RCC 7860 (cell line): ENCODE measurements around the gene PDE2A.

Source experiments
- DNase-seq: peaks from one replicate; pipeline ENCODE4 v3.0.0-alpha.2; 2015; ENCODE audit warnings: low spot score
- FAIRE-seq: peaks from 2 replicates; lab custom pipeline; 2012; peaks lifted over from hg19 to GRCh38; lab: Jason Lieb, UNC

PDE2A gene

GRCh38 chr11:72637926-72638325, 36.3 kb downstream of the PDE2A start:
- DNase-seq (no peak), FAIRE-seq (no peak)

GRCh38 chr11:72637198-72637597, 37.0 kb downstream of the PDE2A start:
- no peak for FAIRE-seq
- no peak for DNase-seq

- DNase-seq (no peak), FAIRE-seq (no peak)
These were observed 37.8 kb downstream of the PDE2A start for GRCh38 chr11:72636376-72636775.

- DNase-seq (no peak), FAIRE-seq (no peak)
These were observed 38.3 kb downstream of the PDE2A start for GRCh38 chr11:72635933-72636332.

GRCh38 chr11:72635309-72635915, 38.8 kb downstream of the PDE2A start:
- DNase-seq (no peak), FAIRE-seq (no peak)

- DNase-seq, result no peak
- no peak for FAIRE-seq
These were observed 39.6 kb downstream of the PDE2A start for GRCh38 chr11:72634472-72635095.

GRCh38 chr11:72634016-72634415, 40.2 kb downstream of the PDE2A start:
- DNase-seq, result no peak
- FAIRE-seq, result no peak

- FAIRE-seq, result no peak
- DNase-seq, result no peak
These were observed 41.2 kb downstream of the PDE2A start for GRCh38 chr11:72633068-72633467.

GRCh38 chr11:72631806-72632731, 42.2 kb downstream of the PDE2A start:
- FAIRE-seq, result no peak
- no peak for DNase-seq

- DNase-seq (no peak), FAIRE-seq (no peak)
These were observed 43.9 kb downstream of the PDE2A start for GRCh38 chr11:72630104-72630852.

GRCh38 chr11:72629266-72629665, 45.0 kb downstream of the PDE2A start:
- FAIRE-seq, result no peak
- DNase-seq, result no peak

GRCh38 chr11:72627594-72628281, 46.5 kb downstream of the PDE2A start:
- FAIRE-seq (no peak), DNase-seq (no peak)

- DNase-seq, result no peak
- no peak for FAIRE-seq
These were observed 47.7 kb downstream of the PDE2A start for GRCh38 chr11:72626414-72626936.

GRCh38 chr11:72625691-72626413, 48.4 kb downstream of the PDE2A start:
- FAIRE-seq (no peak), DNase-seq (no peak)

GRCh38 chr11:72624496-72625201, 49.6 kb downstream of the PDE2A start:
- DNase-seq (no peak), FAIRE-seq (no peak)

GRCh38 chr11:72623052-72623451, 51.2 kb downstream of the PDE2A start:
- DNase-seq, result no peak
- no peak for FAIRE-seq

GRCh38 chr11:72621008-72621610, 53.1 kb downstream of the PDE2A start:
- no peak for DNase-seq
- no peak for FAIRE-seq

- DNase-seq (no peak), FAIRE-seq (no peak)
These were observed 55.4 kb downstream of the PDE2A start for GRCh38 chr11:72618803-72619202.
